K562 (cell line): ENCODE results near the gene FARSA. TPM values are rescaled to one million over a fixed set of nuclear protein-coding genes. Genes with fewer than 3 reads are reported as not detected.
A peak's percentile ranks its signal among the peaks of the same experiment; 100 is the strongest.

ENCODE experiments used
- BHLHE40 ChIP-seq: IDR thresholded peaks from 2 replicates; pipeline ENCODE4 v1.6.1; 2011; ENCODE audit warnings: low read length, improper control_type of control experiment
- CHD4 ChIP-seq: fragments of 200-600 bp; sonication (generic); IDR thresholded peaks from 3 replicates; pipeline ENCODE4 v1.6.1; 2012; ENCODE audit warnings: low read depth, mild to moderate bottlenecking, mixed read lengths, low read length, inconsistent platforms; ENCODE audit not compliant: insufficient read depth, insufficient replicate concordance, poor library complexity, severe bottlenecking
- E2F6 ChIP-seq, 2 experiments: IDR thresholded peaks; 2 replicates each; pipeline ENCODE4 v1.6.1; 2011; ENCODE audit warnings: borderline replicate concordance in 1 of 2, control low read depth in 1 of 2, low read depth in 1 of 2, low read length in 1 of 2, mild to moderate bottlenecking in 1 of 2, mixed read lengths in 1 of 2, moderate library complexity in 1 of 2; ENCODE audit not compliant: insufficient read depth in 1 of 2, insufficient read length in 1 of 2, poor library complexity in 1 of 2, severe bottlenecking in 1 of 2; ENCODE audit errors: extremely low read depth in 1 of 2
- GTF2A2 ChIP-seq: IDR thresholded peaks from 2 replicates; pipeline ENCODE4 v1.6.1; 2016; ENCODE audit warnings: mild to moderate bottlenecking, missing genetic modification characterization, missing compliant biosample characterization
- HMG20B ChIP-seq: fragments of 250-450 bp; sonication (Bioruptor Pico); IDR thresholded peaks from 2 replicates; pipeline ENCODE4 v1.5.0; 2021; ENCODE audit warnings: mild to moderate bottlenecking
- KLF10 ChIP-seq: fragments of 250-450 bp; sonication (Bioruptor Pico); IDR thresholded peaks from 2 replicates; pipeline ENCODE4 v1.6.1; 2021; ENCODE audit warnings: matching md5 sums
- MECOM ChIP-seq: fragments of 250-450 bp; sonication (Bioruptor Pico); IDR thresholded peaks from 2 replicates; pipeline ENCODE4 v1.8.0; 2022; ENCODE audit warnings: inconsistent platforms
- NR4A1 ChIP-seq, 2 experiments: fragments of 250-450 bp in 1 of 2; fragments of 450-650 bp in 1 of 2; sonication (Bioruptor Pico) in 1 of 2; IDR thresholded peaks; 2 replicates each; pipeline versions ENCODE4 v1.4.0 to v1.6.1; 2016 to 2020; ENCODE audit warnings: mild to moderate bottlenecking in 2 of 2, missing compliant biosample characterization in 1 of 2, missing genetic modification characterization in 1 of 2, moderate library complexity in 1 of 2
- RBM15 ChIP-seq: fragments of 200-400 bp; formaldehyde crosslinking; IDR thresholded peaks from 2 replicates; pipeline ENCODE4 v1.6.1; 2018; ENCODE audit warnings: mild to moderate bottlenecking, low read length, moderate library complexity; ENCODE audit not compliant: insufficient read depth
- RFX7 ChIP-seq: fragments of 250-450 bp; sonication (Bioruptor Pico); IDR thresholded peaks from 2 replicates; pipeline ENCODE4 v1.5.1; 2021; ENCODE audit warnings: mild to moderate bottlenecking
- SLC30A9 ChIP-seq: fragments of 250-450 bp; sonication (Bioruptor Pico); IDR thresholded peaks from 2 replicates; pipeline ENCODE4 v1.8.0; 2022; ENCODE audit warnings: mild to moderate bottlenecking, moderate library complexity
- SMAD2 ChIP-seq: fragments of 150-350 bp; IDR thresholded peaks from 2 replicates; pipeline ENCODE4 v1.6.1; 2014; ENCODE audit warnings: low read depth, mild to moderate bottlenecking, low read length
- STAT5B ChIP-seq: fragments of 250-450 bp; sonication (Bioruptor Pico); IDR thresholded peaks from 2 replicates; pipeline ENCODE4 v1.8.0; 2021; ENCODE audit warnings: mild to moderate bottlenecking, inconsistent platforms
- XRCC5 ChIP-seq: fragments of 200-400 bp; formaldehyde crosslinking; IDR thresholded peaks from 2 replicates; pipeline ENCODE4 v1.6.1; 2017; ENCODE audit warnings: low read depth, mild to moderate bottlenecking, low read length
- ZBTB12 ChIP-seq: fragments of 250-450 bp; sonication (Bioruptor Pico); IDR thresholded peaks from 2 replicates; pipeline ENCODE4 v1.4.0; 2020
- ZNF124 ChIP-seq: sonication (generic); formaldehyde crosslinking; IDR thresholded peaks from 2 replicates; pipeline ENCODE4 v1.8.1; 2022; ENCODE audit warnings: missing genetic modification reagents
- ZNF174 ChIP-seq: fragments of 250-450 bp; sonication (Bioruptor Pico); IDR thresholded peaks from 2 replicates; pipeline ENCODE4 v1.4.0; 2020; ENCODE audit warnings: mild to moderate bottlenecking
- ZNF253 ChIP-seq: fragments of 250-450 bp; sonication (Bioruptor Pico); conservative IDR thresholded peaks from 2 replicates; pipeline ENCODE4 v1.6.1; 2021; ENCODE audit warnings: mild to moderate bottlenecking
- ZNF511 ChIP-seq: sonication (generic); formaldehyde crosslinking; IDR thresholded peaks from 2 replicates; pipeline ENCODE4 v1.8.0; 2022; ENCODE audit warnings: mild to moderate bottlenecking, missing genetic modification reagents
- ZNF79 ChIP-seq: fragments of 250-450 bp; sonication (Bioruptor Pico); IDR thresholded peaks from 2 replicates; pipeline ENCODE4 v1.4.0; 2020; ENCODE audit warnings: low read depth, mild to moderate bottlenecking, moderate library complexity
- polyA plus RNA-seq, 8 experiments: library from polyadenylated mRNA; depleted of rRNA in 4 of 8; stranded (reverse) in 5 of 8; unstranded in 3 of 8; fragments of >200 nt; fragmentation: Nextera tagmentation in 2 of 8; fragmentation: Illumina TruSeq in 1 of 8; extraction: Ambion mirVana in 2 of 8; extraction: Trizol in 1 of 8; gene quantifications; 2 replicates each; pipeline versions ENCODE4 v1.2.1 to v1.2.3, GENCODE V29; 2011 to 2014; ENCODE audit warnings: inconsistent platforms in 1 of 8, missing spikeins in 1 of 8
- total RNA-seq, 7 experiments: library from RNA; depleted of rRNA in 6 of 7; stranded (reverse); fragments of >200 nt in 6 of 7; fragmentation: Illumina TruSeq in 2 of 7; extraction: Trizol in 2 of 7; gene quantifications; 2 replicates each; pipeline versions ENCODE4 v1.2.1 to v1.2.3, GENCODE V29; 2011 to 2021; ENCODE audit warnings: low replicate concordance in 1 of 7
- TF ChIP-seq, protein P1 (sequence below): IDR thresholded peaks from 2 replicates; pipeline ENCODE4 v1.6.1; 2012; ENCODE audit warnings: low read depth, low read length, improper control_type of control experiment, borderline replicate concordance

The FARSA gene
- total and polyA plus RNA-seq, 9 of the 15 experiments (the other 6 are each of a cell fraction or from before 2014, with no cell fraction given), result 25.2 to 237 (median 89.6) TPM

DNA sequence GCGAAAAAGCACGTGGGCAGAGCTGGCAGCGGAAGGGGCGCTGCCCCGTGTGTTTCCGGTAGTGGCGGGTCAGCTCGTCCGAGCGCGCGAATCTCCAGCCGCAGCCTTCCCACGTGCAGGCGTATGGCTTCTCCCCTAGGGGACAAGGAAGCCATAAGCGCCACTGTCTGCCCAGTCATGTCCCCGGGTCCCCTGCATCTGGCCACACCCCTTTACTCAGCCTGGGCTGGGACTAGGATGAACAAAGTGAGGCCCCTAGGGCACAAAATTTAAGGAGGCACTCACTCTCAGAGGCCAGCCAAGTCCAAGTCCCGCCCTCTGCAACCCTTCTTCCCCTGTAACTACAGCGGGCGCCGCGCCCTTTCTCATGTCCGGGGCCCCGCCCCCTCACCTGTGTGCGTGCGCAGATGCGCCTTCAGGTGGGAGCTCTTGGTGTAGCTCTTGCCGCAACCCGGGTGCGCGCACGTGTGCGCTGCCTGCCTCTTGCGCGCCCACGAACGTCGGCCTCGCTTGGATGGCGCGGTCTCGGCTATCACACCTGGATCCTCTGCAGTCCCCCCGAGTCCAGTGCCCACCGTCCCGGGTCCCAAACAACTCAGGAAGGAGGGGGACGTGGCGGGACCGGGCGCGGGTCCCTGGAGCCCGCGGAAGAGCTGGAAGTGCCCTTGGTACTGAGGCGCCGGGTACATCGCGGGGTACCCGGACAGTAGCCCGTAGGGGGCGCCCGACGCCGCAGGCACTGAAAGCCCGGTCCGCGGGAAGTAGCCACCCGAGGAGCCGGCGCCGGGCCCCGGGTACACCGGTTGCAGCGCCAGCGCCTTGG lies 48.4 kb downstream of the FARSA start (continued):
- TF ChIP-seq ZBTB12 (CRISPR knock-in tag) (no peak; the same call in 1 of the 2 replicates), RBM15 (no peak), MECOM (CRISPR knock-in tag) (no peak), GTF2A2 (tag) (no peak), NR4A1 (CRISPR knock-in tag; IDR thresholded peaks at IDR 0.05) (peak; percentile 91), NR4A1 (tag; IDR thresholded peaks at IDR 0.05) (no peak), ZNF124 (no peak), ZNF174 (CRISPR knock-in tag) (no peak), XRCC5 (no peak), CHD4 (no peak), BHLHE40 (peak; percentile 84), ZNF511 (peak; percentile 64), HMG20B (CRISPR knock-in tag) (no peak), SMAD2 (no peak), E2F6 (IDR thresholded peaks at IDR 0.05; ENCODE audit: borderline replicate concordance in 1 of 2, extremely low read depth in 1 of 2, insufficient read depth in 1 of 2, insufficient read length in 1 of 2, low read depth in 1 of 2, low read length in 1 of 2, poor library complexity in 1 of 2, severe bottlenecking in 1 of 2) (peak; percentile 89 to 91), RFX7 (CRISPR knock-in tag) (no peak), SLC30A9 (CRISPR knock-in tag) (no peak), ZNF253 (CRISPR knock-in tag) (no peak), STAT5B (CRISPR knock-in tag) (no peak), KLF10 (no peak), ZNF79 (CRISPR knock-in tag) (no peak)
- TF ChIP-seq, protein P1, sequence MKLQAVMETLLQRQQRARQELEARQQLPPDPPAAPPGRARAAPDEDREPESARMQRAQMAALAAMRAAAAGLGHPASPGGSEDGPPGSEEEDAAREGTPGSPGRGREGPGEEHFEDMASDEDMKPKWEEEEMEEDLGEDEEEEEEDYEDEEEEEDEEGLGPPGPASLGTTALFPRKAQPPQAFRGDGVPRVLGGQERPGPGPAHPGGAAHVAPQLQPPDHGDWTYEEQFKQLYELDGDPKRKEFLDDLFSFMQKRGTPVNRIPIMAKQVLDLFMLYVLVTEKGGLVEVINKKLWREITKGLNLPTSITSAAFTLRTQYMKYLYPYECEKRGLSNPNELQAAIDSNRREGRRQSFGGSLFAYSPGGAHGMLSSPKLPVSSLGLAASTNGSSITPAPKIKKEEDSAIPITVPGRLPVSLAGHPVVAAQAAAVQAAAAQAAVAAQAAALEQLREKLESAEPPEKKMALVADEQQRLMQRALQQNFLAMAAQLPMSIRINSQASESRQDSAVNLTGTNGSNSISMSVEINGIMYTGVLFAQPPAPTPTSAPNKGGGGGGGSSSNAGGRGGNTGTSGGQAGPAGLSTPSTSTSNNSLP, result no peak
